Activated naive CD4-positive, alpha-beta T cell treated with Interleukin-2 at 50 U/mL for 16 hours (primary cell): Measurements from ENCODE around the gene SLC6A13.
"Not testable (repeated sequence)": the region's sequence is repeated elsewhere in the genome, so short reads cannot be mapped to it uniquely, and the experiment has no call there.

ENCODE experiments used
- DNase-seq: peaks from one replicate; pipeline ENCODE4 v3.0.0-alpha.2; 2020

SLC6A13 gene

DNA sequence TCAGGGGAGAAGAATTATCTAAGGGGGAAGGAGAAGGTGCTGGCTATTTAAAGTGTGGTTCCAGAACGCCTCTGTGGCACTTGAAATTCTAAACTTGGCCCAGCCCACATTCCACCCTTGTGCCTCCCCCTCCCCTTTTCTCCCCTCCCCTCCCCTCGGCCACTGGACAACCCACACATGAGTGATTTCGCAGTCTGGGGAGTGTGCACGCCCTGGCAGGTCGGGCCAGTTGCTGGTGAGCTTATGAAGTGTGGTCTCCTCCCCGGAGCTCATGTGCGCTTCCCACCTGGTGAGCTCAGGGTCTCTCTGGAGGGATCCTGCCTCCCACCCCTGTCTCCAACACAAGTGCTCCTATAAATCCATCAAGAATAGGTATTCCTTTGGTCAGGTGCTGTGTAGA, at the start of gene SLC6A13:
SLC6A13 (minus strand) TSS at position 20 of the 400 bp plus-strand sequence. CDS start 2,784 bp downstream, outside the sequence.
- DNase-seq = no peak

GRCh38 chr12:308511-308910, 45.9 kb upstream of the SLC6A13 start:
- no peak for DNase-seq

- no peak for DNase-seq
These were observed 44.8 kb upstream of the SLC6A13 start for GRCh38 chr12:307406-307805.

DNA sequence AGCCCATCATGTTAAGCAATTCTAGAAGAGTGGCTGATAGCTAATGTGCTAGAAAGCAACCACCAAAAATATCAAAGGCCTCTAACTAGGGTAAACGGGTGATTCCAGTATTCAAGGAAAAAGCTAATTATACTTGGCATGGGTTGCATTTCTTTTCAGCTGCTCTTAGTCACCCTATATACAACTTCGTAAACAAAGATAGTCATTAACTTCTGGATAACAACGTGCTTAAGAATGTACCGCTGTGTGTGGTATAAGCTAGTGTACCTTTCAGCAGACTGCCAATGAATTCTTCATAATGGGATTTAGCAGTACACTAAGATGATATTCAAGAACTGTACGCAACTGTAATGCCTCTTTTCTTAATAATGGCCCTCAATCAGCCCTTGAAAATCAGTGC, 42.2 kb upstream of the SLC6A13 start:
- DNase-seq = no peak

DNA sequence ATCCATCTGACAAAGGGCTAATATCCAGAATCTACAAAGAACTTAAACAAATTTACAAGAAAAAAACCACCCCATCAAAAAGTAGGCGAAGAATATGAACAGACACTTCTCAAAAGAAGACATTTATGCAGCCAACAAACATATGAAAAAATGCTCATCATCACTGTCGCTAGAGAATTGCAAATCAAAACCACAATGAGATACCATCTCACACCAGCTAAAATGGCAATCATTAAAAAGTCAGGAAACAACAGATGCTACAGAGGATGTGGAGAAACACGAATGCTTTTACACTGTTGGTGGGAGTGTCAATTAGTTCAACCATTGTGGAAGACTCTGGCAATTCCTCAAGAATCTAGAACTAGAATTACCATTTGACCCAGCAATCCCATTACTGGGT, 40.1 kb upstream of the SLC6A13 start:
- not testable (repeated sequence) for DNase-seq

DNA sequence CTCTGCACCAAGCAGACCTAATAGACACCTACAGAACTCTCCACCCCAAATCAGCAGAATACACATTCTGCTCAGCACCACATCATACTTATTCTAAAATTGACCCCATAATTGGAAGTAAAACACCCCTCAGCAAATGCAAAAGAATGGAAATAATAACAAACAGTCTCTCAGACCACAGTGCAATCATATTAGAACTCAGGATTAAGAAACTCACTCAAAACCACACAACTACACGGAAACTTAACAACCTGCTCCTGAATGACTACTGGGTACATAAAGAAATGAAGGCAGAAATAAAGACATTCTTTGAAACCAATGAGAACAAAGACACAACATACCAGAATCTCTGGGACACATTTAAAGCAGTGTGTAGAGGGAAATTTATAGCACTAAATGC, 37.5 kb upstream of the SLC6A13 start:
- not testable (repeated sequence) for DNase-seq

DNA sequence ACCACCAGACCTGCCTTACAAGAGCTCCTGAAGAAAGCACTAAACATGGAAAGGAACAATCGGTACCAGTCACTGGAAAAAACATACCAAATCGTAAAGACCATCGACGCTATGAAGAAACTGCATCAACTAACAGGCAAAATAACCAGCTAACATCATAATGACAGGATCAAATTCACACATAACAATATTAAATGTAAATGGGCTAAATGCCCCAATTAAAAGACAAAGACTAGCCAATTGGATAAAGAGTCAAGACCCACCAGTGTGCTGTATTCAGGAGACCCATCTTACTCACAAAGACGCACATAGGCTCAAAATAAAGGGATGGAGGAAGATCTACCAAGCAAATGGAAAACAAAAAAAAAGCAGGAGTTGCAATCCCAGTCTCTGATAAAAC, 36.9 kb upstream of the SLC6A13 start:
- not testable (repeated sequence) for DNase-seq

DNA sequence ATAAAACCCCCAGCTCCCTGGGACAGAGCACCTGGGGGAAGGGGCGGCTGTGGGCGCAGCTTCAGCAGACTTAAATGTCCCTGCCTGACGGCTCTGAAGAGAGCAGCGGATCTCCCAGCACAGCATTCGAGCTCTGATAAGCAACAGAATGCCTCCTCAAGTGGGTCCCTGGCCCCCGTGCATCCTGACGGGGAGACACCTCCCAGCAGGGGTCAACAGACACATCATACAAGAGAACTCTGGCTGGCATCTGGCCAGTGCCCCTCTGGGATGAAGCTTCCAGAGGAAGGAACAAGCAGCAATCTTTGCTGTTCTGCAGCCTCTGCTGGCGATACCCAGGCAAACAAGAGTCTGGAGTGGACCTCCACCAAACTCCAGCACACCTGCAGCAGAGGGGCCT, 35.4 kb upstream of the SLC6A13 start:
- not testable (repeated sequence) for DNase-seq

GRCh38 chr12:295132-295531, 32.5 kb upstream of the SLC6A13 start:
- no peak for DNase-seq

- no peak for DNase-seq
These were observed 30.6 kb upstream of the SLC6A13 start for GRCh38 chr12:293199-293598.

GRCh38 chr12:292186-292585, 29.6 kb upstream of the SLC6A13 start:
- DNase-seq = no peak

GRCh38 chr12:291153-291723, 28.6 kb upstream of the SLC6A13 start:
- no peak for DNase-seq

- no peak for DNase-seq
These were observed 26.1 kb upstream of the SLC6A13 start for GRCh38 chr12:288687-289086.

- no peak for DNase-seq
These were observed 24.1 kb upstream of the SLC6A13 start for GRCh38 chr12:286531-287300.

DNA sequence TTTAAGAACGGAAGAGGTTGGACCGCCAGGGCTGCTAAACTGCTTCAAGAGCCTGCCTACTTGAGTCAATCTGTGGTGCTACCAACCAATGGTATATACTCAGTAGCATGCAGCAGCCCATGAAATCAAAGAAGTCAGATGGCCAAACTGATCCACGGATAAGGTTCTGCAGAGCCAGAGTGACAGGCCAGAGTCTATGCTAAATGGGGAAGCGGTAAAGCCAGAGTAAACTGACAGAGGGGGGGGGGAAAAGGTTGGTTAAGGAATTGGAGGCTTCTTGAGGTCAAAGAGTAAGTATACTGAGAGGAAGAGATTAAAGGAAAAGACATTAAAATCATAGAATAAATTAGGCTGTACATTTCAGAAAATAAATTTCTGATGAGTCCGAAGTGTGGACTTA, 15.4 kb upstream of the SLC6A13 start:
- no peak for DNase-seq

DNA sequence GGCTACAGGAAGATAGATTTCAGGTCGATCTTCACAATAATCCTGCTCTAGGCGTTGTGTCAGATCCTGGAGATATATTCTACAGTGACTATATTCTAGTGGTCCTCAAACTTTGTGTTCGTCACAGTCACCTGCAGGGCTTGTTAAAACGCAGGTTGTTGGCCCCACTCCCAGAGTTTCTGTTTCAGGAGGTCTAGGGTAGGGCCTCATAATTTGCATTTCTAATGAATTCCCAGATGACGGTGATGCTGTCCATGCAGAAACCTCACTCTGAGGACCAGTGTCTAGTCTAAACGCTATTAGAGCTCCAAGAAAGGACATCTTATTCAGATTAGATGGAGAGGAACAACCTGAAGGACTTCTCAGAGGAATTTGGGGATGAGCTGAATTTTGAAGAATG, 13.2 kb upstream of the SLC6A13 start:
- DNase-seq = no peak

- DNase-seq = no peak
These were observed 10.7 kb upstream of the SLC6A13 start for GRCh38 chr12:273382-273781.

DNA sequence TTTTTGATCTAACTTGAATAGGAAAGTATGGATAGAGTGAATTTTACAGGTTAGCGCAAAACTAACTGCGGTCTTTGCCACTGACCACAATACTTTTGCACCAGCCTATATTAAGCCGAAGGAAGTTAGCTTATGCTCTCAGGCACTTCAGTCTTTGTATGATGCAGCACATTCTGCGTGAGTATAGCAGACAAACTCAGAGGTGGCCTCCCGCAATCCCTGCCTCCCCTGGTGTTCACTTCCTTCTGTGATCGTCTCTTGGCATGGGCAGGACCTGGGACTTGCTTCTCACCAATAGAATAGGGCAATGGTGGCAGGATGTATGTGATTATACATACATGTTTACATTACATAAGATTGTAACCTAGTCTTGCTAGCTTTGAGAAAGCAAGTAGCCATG, 10.3 kb upstream of the SLC6A13 start:
- DNase-seq = no peak

DNA sequence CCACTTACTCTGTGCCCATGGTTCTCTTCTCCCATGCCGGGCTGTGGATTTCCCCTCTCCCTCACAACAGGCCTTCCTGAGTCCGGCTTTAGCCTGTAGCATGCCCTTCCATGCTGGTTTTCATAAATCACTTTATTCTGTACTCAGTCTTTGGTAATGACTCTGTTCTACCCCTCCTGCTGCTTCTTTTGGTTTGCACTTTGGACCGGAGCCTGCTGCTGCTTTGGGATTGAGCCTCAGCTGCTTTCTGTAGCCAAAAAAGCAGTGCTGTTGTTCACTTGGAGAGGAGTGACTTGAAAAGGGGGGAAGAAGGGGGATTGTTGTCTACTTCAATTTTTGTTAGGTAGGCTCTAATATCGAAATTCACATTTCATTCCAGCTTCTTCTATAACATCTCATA, 8.5 kb upstream of the SLC6A13 start:
- DNase-seq = no peak

DNA sequence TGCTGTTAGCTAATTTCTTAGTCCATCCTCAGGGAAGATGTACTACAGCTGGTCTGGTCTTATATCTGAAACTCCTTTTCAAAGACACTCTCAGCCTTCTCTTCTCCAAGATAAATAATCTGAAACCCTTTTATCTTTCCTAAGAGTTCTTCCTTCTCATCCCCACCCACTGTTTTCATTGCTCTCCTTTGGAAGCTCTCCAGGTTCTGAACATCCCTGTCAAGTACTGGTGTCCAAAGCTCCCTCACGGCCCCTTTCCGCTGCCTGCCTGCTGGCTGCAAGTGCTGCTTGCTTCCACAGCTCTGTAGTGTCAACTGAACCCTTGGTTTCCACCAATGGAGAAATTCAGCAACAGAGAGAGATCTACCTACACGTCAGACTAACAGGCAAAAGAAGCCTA, 6.6 kb upstream of the SLC6A13 start:
- DNase-seq = no peak

GRCh38 chr12:268483-268840, 5.8 kb upstream of the SLC6A13 start:
- no peak for DNase-seq

GRCh38 chr12:267581-268482, 5.2 kb upstream of the SLC6A13 start:
- no peak for DNase-seq

- DNase-seq = no peak
These were observed 2.5 kb upstream of the SLC6A13 start for GRCh38 chr12:265096-265495.

DNA sequence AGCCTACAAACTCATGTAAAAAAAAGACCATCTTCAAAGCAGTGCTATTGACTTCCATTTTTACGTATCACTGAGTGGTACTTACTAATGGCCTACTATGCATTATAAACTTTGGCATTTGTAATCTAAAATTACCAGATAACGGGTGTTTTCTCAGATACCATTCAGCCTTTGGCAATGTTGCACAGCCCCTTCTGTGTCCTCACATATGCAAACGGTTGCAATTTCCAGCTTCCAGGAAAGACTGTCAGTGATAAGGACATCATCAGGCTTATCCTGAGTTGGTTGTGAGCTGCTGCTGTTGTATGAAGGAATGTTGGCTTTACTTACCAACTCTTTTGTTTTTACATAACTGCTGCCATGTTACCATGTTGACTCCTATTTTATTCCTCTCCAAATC, 1.6 kb upstream of the SLC6A13 start:
- no peak for DNase-seq
